ENCODE measurements around the gene BUD31.
"Not testable (repeated sequence)": the region's sequence is repeated elsewhere in the genome, so short reads cannot be mapped to it uniquely, and the experiment has no call there.

Gene BUD31

DNA sequence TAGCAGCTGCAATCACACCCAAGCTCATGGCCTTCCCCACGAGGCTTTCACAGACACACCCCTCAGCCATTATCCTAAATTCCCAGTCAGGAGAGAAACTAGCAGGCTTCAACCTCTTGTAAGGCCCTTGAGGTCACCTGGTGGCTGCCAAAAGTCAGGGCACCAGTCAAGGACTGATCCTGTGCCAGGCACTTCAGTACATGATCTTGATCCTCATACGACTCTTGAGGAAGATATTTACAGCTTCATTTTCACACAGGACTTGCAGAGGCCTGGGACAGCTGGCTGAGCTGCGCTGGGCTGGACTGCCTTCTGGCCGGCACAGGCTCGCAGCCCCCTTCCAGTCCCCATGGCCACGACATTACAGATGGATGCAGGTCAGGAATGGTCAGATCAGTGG, 9.2 kb upstream of the BUD31 start:
- peak in 1 of 4 experiments; percentile 28 for DNase-seq

DNA sequence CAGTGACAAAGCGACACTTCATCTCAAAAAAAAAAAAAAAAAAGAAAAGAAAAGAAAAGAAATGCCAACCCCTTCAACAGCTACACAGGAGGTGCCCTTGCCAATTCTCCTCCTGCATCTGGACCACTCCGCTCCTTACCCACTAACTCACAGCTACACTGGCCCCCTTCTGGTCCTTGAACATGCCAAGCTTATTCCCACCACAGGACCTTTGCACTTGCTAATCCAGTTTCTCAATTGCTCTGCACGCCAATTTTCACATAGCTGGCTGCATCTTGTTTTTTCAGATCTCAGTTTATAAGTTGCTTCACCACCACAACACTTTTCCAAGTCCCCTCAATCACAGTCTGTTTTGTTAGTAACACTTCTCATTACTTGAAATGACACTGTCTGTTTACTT, 5.9 kb upstream of the BUD31 start:
- DNase-seq = no peak

DNA sequence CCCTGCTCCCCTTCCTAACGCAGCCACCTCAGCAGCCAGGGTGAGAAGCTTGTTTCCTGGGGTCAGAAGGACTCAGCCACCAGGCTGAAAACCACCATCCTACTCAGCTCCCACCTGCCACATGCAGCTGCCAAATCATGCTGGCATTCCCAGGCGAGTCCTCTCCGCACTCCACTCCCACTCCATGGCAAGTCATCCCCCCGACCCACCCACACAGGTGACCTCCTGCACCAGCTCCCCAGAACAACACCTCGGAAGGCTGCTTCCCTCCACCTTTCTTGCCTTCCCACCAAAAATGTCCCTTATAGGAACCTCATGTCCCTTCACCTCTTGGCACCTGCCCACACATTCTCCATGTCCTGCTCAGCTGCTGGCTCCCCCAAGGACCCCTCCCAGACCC, 5.0 kb upstream of the BUD31 start:
- no peak for DNase-seq

DNA sequence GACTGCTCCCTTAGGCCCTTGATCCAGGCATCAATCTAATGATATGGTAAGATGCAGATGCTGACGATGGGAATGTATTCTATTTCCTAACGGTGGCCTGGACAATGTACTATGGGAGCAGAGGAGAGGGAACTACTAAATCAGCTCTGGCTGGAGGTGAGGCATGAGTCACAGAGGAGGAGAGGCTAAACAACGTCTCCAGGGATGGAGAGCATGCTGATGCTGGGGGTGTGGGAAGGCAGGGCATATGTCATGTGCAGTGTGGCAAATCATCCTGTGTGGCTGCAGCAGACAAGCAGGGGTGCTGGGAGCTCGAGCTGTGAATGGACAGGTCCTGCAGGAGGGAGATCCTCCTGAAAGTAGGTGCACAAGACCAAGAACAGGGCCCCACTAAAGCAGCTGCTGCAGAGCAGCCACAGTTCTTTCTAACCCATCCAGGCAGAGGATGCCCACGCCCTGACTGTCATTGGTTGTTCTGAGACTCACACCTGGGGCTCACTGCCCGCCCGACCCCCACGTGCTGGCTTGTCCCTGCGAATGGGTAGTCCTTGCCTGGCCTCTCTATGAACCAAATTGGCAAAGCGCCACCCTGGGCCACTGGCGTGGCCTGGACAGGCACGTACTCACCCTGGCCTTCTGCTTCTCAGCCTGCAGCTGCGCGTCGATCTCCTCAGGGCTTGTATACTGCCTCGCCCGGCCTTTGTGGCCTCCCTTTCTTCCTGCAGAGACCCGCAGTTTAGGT, 4.4 kb upstream of the BUD31 start:
- DNase-seq = no peak

DNA sequence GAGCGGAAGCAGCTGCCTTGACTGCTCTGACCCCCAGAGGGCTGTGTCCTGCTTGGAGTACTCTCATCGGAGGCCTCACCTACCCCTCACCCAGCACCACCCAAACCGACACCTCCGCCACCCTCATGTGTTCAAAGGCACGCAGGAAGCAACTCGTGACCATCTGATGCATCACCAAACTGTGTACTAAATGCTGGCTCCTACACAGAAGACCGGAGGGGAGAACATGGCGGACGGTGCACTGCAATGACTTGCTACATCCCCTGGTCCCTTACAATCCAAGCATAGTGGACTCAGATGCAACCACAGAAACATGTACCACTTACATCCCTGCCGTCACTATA, 3.8 kb upstream of the BUD31 start:
- no peak for DNase-seq

DNA sequence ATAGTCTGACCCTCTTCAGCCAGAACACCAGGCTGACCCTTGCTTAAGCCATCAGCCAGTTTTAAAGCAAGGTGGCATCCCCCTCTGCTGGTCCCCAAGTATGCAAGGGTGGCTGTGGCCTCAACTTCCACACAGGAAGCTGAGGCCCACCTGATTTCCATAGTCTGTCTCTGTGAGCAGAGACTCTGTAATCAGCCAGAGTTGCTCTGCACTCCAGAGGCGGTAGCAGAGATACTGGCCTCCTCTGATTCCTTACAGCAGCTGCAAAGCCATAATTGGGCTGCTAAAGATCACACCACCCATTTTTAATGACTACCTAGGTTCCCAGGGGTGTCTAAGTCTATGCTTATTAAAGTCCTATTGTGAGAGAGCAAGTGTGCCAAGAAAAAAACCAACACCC, 2.2 kb upstream of the BUD31 start:
- DNase-seq = no peak

DNA sequence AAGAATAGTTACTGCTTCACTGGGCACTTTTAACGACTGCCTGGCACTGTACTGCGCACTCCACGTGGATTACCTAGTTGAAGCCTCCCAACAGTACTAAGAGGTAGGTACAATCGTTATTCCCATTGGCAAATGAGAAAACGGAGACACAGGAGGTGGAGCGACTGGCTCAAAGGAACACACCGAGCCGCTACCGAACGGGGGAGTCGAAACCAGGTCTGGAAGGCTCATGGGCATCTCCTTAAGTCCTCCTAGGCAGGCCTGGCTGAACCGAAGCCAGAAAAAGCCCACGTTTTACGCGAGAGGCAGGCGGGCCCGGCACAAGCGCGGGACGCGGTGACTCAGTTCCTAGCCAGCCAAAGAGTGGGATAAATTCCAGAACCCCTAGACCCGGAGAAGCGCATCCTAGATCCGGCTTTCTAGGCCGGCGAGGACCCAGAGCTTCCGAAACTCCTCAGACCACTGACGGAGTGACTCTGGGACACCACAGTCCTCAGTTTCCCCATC, 844 bp upstream of the BUD31 start:
- peak; percentile 48 to 67 (median 62) for DNase-seq

DNA sequence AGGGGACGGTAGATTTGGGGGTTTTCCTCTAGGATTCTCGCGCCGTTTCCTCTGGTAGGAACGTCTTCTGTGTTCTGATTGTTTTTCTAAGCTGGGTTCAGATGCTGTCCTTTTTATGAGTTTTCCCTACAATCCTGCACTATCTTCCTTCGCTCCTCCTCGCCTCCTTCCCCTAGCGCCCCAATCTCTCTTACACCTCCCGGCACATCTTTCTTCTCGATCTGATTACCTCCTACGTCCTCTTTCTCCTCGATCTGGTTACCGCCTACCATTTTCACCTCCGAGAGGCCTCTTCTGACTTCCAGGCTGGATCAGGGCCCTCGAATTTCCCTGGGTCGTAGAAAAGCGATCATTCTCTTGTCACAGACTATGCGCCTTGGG, 413 bp downstream of the BUD31 start:
- peak in 2 of 4 experiments; percentile 26 to 28 for DNase-seq

DNA sequence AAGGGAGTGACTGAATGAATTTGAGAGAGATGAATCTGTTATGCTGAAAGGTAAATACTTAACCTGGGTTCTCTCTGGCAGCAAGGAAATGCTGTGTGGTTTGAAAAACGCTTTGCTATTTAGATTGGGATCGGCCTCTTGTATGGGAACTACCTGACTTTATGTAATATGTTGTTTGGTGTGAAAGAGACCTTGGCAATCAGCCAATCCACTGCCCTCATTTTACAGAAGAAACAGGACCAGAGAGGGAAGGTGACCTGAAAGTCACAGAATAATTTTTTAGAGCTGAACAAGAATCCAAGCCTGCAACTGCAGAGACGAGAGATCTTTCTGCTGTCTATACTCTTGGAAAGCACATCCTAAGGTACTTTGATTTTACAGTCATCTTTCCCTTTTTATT, 1.0 kb downstream of the BUD31 start:
- DNase-seq = peak in 2 of 4 experiments; percentile 13 to 28

DNA sequence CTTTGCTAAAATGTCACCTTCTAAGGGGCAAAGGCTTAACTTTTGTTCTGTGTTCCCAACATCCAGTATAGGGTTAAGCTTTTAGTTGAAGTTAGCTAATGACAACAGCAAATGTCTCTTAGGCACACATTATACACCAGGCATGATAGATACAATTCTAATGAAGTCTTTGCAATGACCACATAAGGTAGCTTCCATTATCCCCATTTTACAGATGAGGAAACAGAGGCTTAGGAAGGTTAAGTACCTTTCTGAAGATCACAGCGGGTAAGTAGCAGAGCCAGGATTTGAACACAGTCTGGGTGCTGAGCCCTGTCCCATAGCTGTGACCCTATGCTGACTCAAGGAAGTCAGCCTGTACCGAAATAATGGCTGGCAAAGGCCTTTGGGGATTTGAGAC, 1.9 kb downstream of the BUD31 start:
- no peak for DNase-seq

DNA sequence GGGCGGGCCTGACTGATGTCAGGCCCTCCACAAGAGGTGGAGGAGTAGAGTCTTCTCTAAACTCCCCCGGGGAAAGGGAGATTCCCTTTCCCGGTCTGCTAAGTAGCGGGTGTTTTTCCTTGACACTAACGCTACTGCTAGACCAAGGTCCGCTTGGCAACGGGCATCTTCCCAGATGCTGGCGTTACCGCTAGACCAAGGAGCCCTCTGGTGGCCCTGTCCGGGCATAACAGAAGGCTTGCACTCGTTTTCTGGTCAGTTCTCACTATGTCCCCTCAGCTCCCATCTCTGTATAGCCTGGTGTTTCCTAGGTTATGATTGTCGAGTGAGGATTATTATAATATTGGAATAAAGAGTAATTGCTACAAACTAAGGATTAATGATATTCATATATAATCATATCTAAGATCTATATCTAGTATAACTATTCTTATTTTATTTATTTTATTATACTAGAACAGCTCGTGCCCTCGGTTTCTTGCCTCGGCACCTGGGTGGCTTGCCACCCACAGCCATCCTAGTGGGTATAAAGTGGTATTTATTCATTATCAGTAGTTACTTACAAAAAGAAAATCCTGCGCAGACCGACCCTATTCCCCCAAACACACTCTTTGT, 6.9 kb downstream of the BUD31 start:
- DNase-seq = peak; percentile 35 to 54 (median 42)

DNA sequence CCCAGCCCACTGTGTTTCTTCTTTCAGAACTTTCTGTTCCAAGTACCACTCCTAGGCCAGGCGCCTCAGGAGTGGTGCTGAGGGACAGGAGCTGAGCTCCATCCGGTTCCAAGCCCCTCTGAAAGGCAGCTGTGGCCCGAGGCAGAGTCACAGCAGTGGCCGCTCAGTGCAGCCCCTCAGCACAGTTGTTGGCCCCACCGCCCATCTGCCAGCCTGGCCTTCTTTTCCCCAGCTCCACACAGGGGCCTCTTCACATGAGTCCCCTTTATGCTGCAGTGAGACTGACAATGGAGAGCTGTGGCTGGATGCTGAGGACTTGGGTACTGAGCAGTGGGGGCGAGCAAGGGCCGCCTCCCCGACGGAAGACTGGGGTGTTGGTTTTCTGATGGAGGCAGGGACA, 9.5 kb downstream of the BUD31 start:
- DNase-seq = no peak

DNA sequence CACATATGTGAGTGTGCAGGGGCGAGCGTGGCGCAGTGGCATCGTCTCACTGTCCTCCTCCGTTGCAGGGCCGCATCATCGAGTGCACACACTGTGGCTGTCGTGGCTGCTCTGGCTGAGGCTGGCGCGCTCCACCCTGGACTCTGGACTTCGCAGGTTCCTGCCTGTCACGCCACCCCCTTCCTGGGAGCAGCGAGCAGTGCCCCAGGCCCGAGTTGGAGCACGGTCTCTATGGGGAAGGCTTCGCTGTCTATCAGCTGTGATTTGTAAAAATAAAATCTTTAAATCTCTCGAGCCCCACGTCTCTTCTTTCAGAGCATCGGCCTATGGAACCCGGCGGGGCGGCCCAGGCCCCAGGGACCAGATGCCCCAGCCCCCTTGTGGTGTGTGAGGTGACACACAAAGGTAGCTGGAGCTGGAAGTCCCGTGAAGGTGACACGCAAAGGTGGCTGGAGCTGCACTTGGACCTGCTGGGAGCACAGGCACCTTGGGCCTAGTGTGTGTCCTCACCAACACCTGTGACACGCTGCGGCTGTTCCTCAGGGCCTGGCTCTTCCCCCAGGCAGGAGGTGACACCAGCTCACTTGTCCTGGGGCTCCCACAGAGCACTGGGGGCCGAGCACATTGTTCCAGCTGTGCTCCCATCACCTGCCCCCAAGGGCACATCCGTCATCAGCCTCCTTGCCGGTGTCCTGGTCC, 10.7 kb downstream of the BUD31 start:
- DNase-seq = no peak

DNA sequence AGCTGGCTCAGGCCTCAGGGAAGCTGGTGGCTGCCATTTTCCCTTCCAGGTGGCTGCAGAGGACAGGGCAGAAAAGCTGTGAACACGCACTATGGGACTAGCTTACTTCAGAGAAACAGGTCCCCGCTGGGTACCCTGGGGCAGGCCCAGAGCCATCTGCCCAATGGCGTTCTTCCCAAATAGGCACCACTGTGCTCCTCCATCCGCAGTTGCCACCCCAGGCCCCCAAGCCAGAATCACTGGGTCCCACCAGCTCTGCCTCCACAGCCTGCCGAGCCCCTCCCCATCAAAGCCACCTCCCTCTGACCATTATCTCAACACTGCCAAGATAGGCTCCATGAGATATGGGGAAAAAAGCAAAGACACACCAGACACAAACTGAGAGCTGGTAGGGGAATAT, 11.4 kb downstream of the BUD31 start:
- no peak for DNase-seq

DNA sequence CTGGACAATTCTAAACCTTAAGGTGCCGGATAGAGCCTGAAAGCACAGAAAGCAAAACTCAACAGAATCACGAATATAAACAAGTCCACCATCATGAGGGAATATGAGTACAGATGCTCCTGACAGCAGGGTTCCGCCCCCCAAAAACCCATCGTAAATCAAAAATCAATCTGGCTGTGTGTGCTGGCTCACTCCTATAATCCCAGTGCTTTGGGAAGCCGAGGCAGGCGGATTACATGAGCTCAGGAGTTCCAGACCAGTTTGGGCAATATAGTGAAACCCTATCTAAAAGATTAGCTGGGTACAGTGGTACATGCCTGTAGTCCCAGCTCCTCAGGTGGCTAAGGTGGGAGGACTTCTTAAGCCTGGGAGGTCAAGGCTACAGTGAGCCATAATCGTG, 12.2 kb downstream of the BUD31 start:
- DNase-seq = no peak

DNA sequence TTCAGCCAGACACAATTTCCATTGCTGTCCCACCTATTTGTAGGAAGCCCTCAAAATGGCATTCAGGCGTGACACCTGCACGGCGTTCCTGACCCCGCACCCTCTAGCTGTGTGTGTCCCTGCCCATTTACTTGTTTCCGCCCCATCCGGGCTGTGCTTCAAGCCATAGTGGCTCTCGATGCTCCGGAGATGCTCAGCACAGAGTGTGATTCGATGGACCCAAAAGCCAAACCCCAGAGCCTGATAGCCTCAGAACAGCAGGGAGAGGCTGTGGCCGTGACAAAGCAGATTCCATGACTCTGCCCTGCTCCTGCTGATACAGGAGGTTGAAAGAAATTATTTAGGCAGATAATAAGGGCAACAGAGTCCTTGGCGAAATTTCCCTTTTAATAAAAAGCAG, 13.4 kb downstream of the BUD31 start:
- no peak for DNase-seq

DNA sequence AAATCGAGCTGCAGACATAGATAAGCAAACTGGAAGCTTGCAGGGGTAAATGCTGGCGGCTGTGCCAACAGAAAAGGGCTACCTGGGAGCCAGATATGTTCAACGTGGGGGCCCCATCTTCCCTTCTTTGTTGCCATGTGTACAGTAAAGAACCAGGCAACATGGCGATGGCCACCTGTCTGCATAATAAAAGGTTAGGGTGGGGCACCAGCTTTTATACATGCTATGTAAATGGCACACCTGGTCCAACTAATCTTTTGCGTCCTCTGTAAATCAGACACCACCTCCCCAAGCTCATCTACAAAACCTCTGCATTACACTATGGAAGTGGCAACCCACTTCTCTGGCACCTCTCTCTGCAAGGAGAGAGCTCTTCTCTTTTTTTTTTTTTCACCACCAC, 13.9 kb downstream of the BUD31 start:
- no peak for DNase-seq

DNA sequence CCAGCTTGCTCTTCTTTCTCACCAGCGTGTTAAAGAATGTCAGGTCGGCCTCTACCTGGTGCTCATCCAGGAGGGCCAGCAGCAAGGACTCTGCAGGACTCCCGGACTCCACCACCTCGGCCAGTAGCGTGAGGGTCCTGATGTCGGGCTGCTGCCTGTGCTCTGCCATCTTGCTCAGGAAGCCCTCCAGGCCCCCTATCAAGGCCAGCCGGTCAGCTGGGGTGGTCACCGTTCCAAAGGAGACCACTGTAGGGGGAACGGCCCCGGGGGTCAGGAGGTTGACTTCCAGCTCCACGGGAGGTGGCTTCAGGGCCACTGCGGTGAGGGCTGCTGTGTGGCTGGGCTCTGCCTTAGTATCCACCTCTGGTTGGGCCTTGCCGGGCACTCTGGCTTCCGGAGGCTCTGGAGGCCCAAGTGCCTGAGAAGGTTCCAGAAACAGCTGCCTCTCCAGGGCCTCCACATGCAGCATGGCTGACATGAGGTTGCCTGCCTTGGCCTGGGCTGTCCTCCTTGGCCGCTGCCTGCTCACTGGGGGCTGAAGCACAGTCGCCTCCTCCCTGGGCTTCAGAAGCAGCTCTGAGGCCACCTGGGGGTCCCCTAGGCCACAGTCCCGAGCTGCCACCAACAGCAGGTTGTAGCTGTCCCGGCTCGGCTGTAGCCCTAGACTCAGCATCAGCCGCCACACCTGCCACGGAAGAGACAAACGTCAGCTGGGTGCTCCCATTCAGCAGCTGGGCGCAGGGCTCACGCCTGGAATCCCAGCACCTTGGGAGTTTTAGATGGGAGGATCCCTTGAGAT, 16.4 kb downstream of the BUD31 start:
- DNase-seq = no peak

DNA sequence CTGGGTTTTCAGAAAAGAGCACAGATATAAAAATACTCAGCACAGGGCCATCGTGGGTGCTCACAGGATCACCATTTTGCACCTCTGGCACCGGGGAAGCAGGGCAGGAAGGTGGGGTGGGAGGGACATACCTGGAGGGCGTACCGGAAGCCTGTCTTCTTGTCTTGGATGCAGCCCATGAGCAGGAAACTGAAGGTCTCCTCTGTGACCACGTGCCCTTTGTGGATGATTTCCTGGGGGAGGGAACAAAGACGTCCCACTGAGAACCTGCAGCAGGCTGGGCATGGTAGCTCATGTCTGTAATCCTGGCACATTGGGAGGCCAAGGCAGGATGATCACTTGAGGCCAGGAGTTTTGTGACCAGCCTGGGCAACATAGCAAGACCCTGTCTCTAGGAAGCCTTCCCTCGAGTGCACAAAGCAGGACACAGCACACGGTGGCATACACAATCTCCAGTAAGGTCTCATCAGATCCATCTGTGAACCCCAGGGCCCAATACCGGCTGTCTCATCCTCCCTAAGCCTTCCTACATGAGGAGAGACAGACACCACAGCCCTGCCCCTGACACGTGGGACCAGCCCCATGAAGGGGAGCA, 20.3 kb downstream of the BUD31 start:
- DNase-seq = no peak

DNA sequence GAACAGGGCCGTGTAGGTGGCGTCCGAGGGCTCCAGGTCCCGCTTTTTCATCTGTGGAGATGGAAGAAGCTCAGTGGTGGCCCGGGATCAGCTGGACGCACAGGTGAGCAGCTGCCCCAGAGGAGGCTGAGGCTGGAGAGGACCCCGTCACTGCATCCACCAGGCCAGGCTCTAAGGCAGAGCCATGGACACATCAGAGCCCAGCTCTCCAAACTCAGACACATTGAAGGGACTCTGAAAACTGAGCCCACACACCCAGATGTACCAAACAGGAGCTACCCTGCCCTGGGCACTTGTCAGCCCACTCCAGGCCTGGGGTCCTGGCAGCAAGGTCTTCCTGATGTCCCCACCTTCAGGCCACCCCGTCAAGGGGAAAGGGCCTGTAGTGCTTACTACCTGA, 21.0 kb downstream of the BUD31 start:
- DNase-seq = no peak

DNA sequence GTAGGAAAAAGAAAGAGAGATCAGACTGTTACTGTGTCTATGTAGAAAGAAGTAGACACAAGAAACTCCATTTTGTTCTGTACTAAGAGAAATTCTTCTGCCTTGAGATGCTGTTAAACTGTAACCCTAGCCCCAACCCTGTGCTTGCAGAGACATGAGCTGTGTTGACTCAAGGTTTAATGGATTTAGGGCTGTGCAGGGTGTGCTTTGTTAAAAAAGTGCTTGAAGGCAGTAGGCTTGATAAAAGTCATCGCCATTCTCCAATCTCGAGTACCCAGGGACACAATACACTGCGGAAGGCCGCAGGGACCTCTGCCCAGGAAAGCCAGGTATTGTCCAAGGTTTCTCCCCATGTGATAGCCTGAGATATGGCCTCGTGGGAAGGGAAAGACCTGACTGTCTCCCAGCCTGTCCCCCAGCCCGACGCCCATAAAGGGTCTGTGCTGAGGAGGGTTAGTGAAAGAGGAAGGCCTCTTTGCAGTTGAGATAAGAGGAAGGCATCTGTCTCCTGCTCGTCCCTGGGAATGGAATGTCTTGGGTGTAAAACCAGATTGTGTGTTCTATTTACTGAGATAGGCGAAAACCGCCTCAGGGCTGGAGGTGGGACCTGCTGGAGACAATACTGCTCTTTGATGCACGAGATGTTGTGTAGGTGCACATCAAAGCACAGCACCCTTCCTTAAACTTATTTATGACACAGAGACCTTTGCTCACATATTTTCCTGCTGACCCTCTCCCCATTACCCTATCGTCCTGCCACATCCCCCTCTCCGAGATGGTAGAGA, 23.2 kb downstream of the BUD31 start:
- not testable (repeated sequence) for DNase-seq

DNA sequence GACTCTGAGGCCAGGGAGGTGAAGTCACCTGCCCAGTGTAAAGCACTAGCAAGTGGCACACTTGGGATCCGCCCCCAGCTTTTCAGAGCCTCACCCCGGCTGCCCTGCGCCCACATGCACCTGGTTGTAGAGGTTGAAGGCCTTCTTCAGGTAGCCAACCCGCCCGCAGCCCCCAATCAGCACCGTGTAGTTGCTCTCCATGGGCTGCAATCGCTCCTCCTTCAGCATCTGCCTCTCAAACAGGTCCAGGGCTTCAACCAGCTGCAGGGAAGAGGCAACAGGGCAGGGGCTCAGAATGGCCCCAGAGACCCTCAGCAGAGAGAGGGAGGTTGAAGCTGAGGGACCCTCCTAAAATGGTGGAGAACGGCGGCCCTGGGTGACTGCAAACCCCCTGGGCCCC, 24.4 kb downstream of the BUD31 start:
- no peak for DNase-seq

Measured in suppressor macrophage (primary cell).